DOHH2 (cell line): ENCODE results near the gene SEMA5A.

ENCODE experiments used
- H3F3A ChIP-seq: fragments of 200-600 bp; sonication (generic), shearing (Covaris generic); 2 replicates; pipeline ENCODE4 v1.6.0; 2016; ENCODE audit warnings: antibody characterized with exemption, mild to moderate bottlenecking; ENCODE audit not compliant: control insufficient read depth, insufficient read depth
- H3K27ac ChIP-seq: fragments of 200-600 bp; sonication (generic); 2 replicates; pipeline ENCODE4 v1.5.1; 2014; ENCODE audit warnings: low read depth, mild to moderate bottlenecking, low read length, moderate library complexity
- H3K27me3 ChIP-seq: fragments of 200-600 bp; sonication (generic); 2 replicates; pipeline ENCODE4 v1.6.1; 2014; ENCODE audit warnings: mild to moderate bottlenecking, low read length, mixed read lengths; ENCODE audit not compliant: control insufficient read depth
- H3K36me3 ChIP-seq: fragments of 200-600 bp; sonication (generic); 2 replicates; pipeline ENCODE4 v1.6.1; 2014; ENCODE audit warnings: mild to moderate bottlenecking, low read length, moderate library complexity, mixed read lengths; ENCODE audit not compliant: control insufficient read depth
- H3K4me1 ChIP-seq: fragments of 200-600 bp; sonication (generic); 2 replicates; pipeline ENCODE4 v1.6.1; 2014; ENCODE audit warnings: mild to moderate bottlenecking, low read length, mixed read lengths; ENCODE audit not compliant: control insufficient read depth
- H3K4me2 ChIP-seq: fragments of 200-600 bp; sonication (generic); 2 replicates; pipeline ENCODE4 v1.6.0; 2014; ENCODE audit warnings: mild to moderate bottlenecking, low read length, moderate library complexity
- H3K4me3 ChIP-seq: fragments of 200-600 bp; sonication (generic); 2 replicates; pipeline ENCODE4 v1.5.1; 2014; ENCODE audit warnings: mild to moderate bottlenecking, low read length, mixed read lengths
- H3K79me2 ChIP-seq: fragments of 200-600 bp; sonication (generic); 2 replicates; pipeline ENCODE4 v1.6.1; 2014; ENCODE audit warnings: mild to moderate bottlenecking, low read length, mixed read lengths; ENCODE audit not compliant: control insufficient read depth
- H3K9me2 ChIP-seq: fragments of 200-600 bp; sonication (generic); replicated peaks from 2 replicates; pipeline ENCODE4 v1.6.1; 2014; ENCODE audit warnings: mild to moderate bottlenecking, low read length, mixed read lengths; ENCODE audit not compliant: control insufficient read depth
- H3K9me3 ChIP-seq: fragments of 200-600 bp; sonication (generic); 2 replicates; pipeline ENCODE4 v1.6.1; 2014; ENCODE audit warnings: antibody characterized with exemption, low read length, mixed read lengths; ENCODE audit not compliant: control insufficient read depth, insufficient read depth
- H4K20me1 ChIP-seq: fragments of 200-600 bp; sonication (generic); 2 replicates; pipeline ENCODE4 v1.6.0; 2014; ENCODE audit warnings: low read depth, mild to moderate bottlenecking, antibody characterized with exemption, low read length, moderate library complexity; ENCODE audit not compliant: control insufficient read depth, insufficient read depth
- CTCF ChIP-seq: fragments of 200-600 bp; sonication (generic); IDR thresholded peaks from one replicate; pipeline ENCODE4 v1.5.1; 2014; ENCODE audit warnings: antibody characterized with exemption, mild to moderate bottlenecking, low read depth, low read length; ENCODE audit not compliant: poor library complexity, severe bottlenecking
- EZH2phosphoT487 ChIP-seq: fragments of 200-600 bp; sonication (generic); IDR thresholded peaks from 2 replicates; pipeline ENCODE4 v1.6.1; 2017; ENCODE audit warnings: borderline replicate concordance, mild to moderate bottlenecking, antibody characterized with exemption, low read length, moderate library complexity, mixed read lengths

Gene SEMA5A

GRCh38 chr5:9166202-9167112 lies 379.4 kb downstream of the SEMA5A start:
- Histone ChIP-seq H3K9me2 (no peaks in the 10 kb centered on the region), H3K9me3 (no peaks in the 10 kb centered on the region), H3K4me3 (no peak overlapping the region), H3F3A (no peaks in the 10 kb centered on the region), H3K4me2 (no peak overlapping the region), H3K4me1 (no peaks in the 10 kb centered on the region), H4K20me1 (no peaks in the 10 kb centered on the region), H3K79me2 (no peaks in the 10 kb centered on the region), H3K27ac (no peak overlapping the region), H3K27me3 (no peaks in the 10 kb centered on the region), H3K36me3 (no peaks in the 10 kb centered on the region)
- no peak for TF ChIP-seq CTCF
- no peak for TF ChIP-seq EZH2phosphoT487

GRCh38 chr5:9165546-9165945 lies 380.3 kb downstream of the SEMA5A start:
- no peaks in the 10 kb centered on the region for H3K27me3 ChIP-seq
- H3K4me1 ChIP-seq, result no peaks in the 10 kb centered on the region
- H4K20me1 ChIP-seq, result no peaks in the 10 kb centered on the region
- H3K4me3 ChIP-seq, result no peak overlapping the region
- H3K27ac ChIP-seq, result no peak overlapping the region
- TF ChIP-seq EZH2phosphoT487, result no peak
- TF ChIP-seq CTCF, result no peak
- H3F3A ChIP-seq, result no peaks in the 10 kb centered on the region
- no peaks in the 10 kb centered on the region for H3K36me3 ChIP-seq
- H3K79me2 ChIP-seq, result no peaks in the 10 kb centered on the region
- H3K9me3 ChIP-seq, result no peaks in the 10 kb centered on the region
- no peak overlapping the region for H3K4me2 ChIP-seq
- no peaks in the 10 kb centered on the region for H3K9me2 ChIP-seq

GRCh38 chr5:9160747-9161146 lies 385.1 kb downstream of the SEMA5A start:
- Histone ChIP-seq H3K79me2 (no peaks in the 10 kb centered on the region), H3K4me1 (no peaks in the 10 kb centered on the region)

More at GRCh38 chr5:9160747-9161146, 385.1 kb downstream of the SEMA5A start:
- Histone ChIP-seq H3K4me3 (no peak overlapping the region), H3F3A (no peaks in the 10 kb centered on the region), H4K20me1 (no peaks in the 10 kb centered on the region), H3K27me3 (no peaks in the 10 kb centered on the region), H3K27ac (no peak overlapping the region), H3K9me2 (no peaks in the 10 kb centered on the region), H3K4me2 (no peak overlapping the region), H3K9me3 (no peaks in the 10 kb centered on the region), H3K36me3 (no peaks in the 10 kb centered on the region)
- TF ChIP-seq EZH2phosphoT487, result no peak
- no peak for TF ChIP-seq CTCF
